Endothelial cell of umbilical vein (primary cell): ENCODE measurements around the gene CTIF.

ENCODE experiments used
- CTCF ChIP-seq, 2 donors: IDR thresholded peaks; 1 replicate in 1 of 2; 2 replicates in 1 of 2; pipeline ENCODE4 v1.5.1; 2011; ENCODE audit warnings: low read length in 2 of 2, mild to moderate bottlenecking in 2 of 2, moderate library complexity in 2 of 2, control low read depth in 1 of 2, inconsistent platforms in 1 of 2, low read depth in 1 of 2; ENCODE audit not compliant: insufficient read depth in 1 of 2; ENCODE audit errors: extremely low read depth in 1 of 2
- JUN ChIP-seq: IDR thresholded peaks from 2 replicates; pipeline ENCODE4 v1.6.1; 2011; ENCODE audit warnings: borderline replicate concordance, low read depth; ENCODE audit not compliant: insufficient read length, insufficient read depth
- MYC ChIP-seq: IDR thresholded peaks from one replicate; pipeline ENCODE4 v1.6.1; 2011; ENCODE audit warnings: mild to moderate bottlenecking, low read depth, low read length
- POLR2A ChIP-seq: IDR thresholded peaks from 2 replicates; pipeline ENCODE4 v1.6.1; 2012; ENCODE audit warnings: low read depth, mild to moderate bottlenecking, control low read depth, low read length
- POLR2AphosphoS5 ChIP-seq: IDR thresholded peaks from 2 replicates; pipeline ENCODE4 v1.6.1; 2012; ENCODE audit warnings: low read depth, mild to moderate bottlenecking, control low read depth, low read length, moderate library complexity; ENCODE audit not compliant: insufficient read depth

GRCh38 chr18:48570313-48570712 is 31.5 kb downstream of the CTIF start:
- TF ChIP-seq CTCF (IDR thresholded peaks at IDR 0.05; ENCODE audit: extremely low read depth in 1 of 2, insufficient read depth in 1 of 2, low read depth in 1 of 2, low read length in 2 of 2), result no peak
- no peak for TF ChIP-seq POLR2AphosphoS5
- TF ChIP-seq POLR2A, result no peak
- no peak for TF ChIP-seq JUN
- no peak for TF ChIP-seq MYC
